Lung (tissue), 12 donors: ENCODE results near the gene MYH7. TPM values are rescaled to one million over a fixed set of nuclear protein-coding genes. Genes with fewer than 3 reads are reported as not detected.
A peak's percentile ranks its signal among the peaks of the same experiment; 100 is the strongest.

Experiments used
- ATAC-seq: fragments of 200-7000 bp; cut with Tn5 transposase; one replicate; pipeline ENCODE4 v1.9.1; 2020; ENCODE audit warnings: moderate number of reproducible peaks; ENCODE audit not compliant: insufficient read depth, low FRiP score
- DNase-seq, 3 donors: peaks; one replicate each; pipeline ENCODE4 v3.0.0-alpha.2; 2013 to 2017
- H3K27ac ChIP-seq, 2 donors: one replicate each; pipeline ENCODE4 v1.5.1; 2013; ENCODE audit warnings: mild to moderate bottlenecking in 2 of 2, moderate library complexity in 2 of 2, control low read depth in 1 of 2, inconsistent platforms in 1 of 2, low read depth in 1 of 2, low read length in 1 of 2
- H3K27me3 ChIP-seq, 3 donors: one replicate each; pipeline ENCODE4 v1.5.1; 2013; ENCODE audit warnings: low read length in 2 of 3; ENCODE audit not compliant: control insufficient read depth in 3 of 3, insufficient read depth in 3 of 3
- H3K36me3 ChIP-seq, 4 donors: one replicate each; pipeline ENCODE4 v1.5.1; 2013; ENCODE audit warnings: low read length in 4 of 4, mild to moderate bottlenecking in 1 of 4, moderate library complexity in 1 of 4; ENCODE audit not compliant: control insufficient read depth in 4 of 4, insufficient read depth in 4 of 4
- H3K4me1 ChIP-seq, 5 donors: one replicate each; pipeline ENCODE4 v1.5.1; 2013; ENCODE audit warnings: low read length in 5 of 5, mild to moderate bottlenecking in 2 of 5, moderate library complexity in 1 of 5; ENCODE audit not compliant: control insufficient read depth in 5 of 5, insufficient read depth in 5 of 5
- H3K4me3 ChIP-seq: one replicate; pipeline ENCODE4 v1.5.1; 2013; ENCODE audit warnings: mild to moderate bottlenecking, control low read depth, moderate library complexity
- H3K9ac ChIP-seq, 2 donors: one replicate each; pipeline ENCODE4 v1.5.1; 2013; ENCODE audit warnings: low read length in 2 of 2, control low read depth in 1 of 2; ENCODE audit not compliant: insufficient read depth in 1 of 2
- H3K9me3 ChIP-seq, 4 donors: one replicate each; pipeline ENCODE4 v1.5.1; 2013; ENCODE audit warnings: low read length in 3 of 4, mild to moderate bottlenecking in 1 of 4, moderate library complexity in 1 of 4; ENCODE audit not compliant: control insufficient read depth in 4 of 4, insufficient read depth in 3 of 4
- CTCF ChIP-seq: IDR thresholded peaks from 2 replicates; pipeline ENCODE4 v1.5.1; 2012; ENCODE audit warnings: mild to moderate bottlenecking; ENCODE audit errors: control extremely low read depth, extremely low read depth
- WGBS, 2 donors: extraction: QIAGEN DNeasy Blood & Tissue Kit; methylation state at CpG; one replicate each; pipeline ENCODE4 v1.1.7; 2013; 5-methylcytosine and 5-hydroxymethylcytosine counted together
- polyA plus RNA-seq, 2 donors: library from polyadenylated mRNA; stranded (reverse); fragments of 200-250 nt; gene quantifications; one replicate each; pipeline ENCODE4 v1.2.1, GENCODE V29; 2013
- total RNA-seq, 2 donors: library from RNA; depleted of rRNA in 1 of 2; stranded (reverse); fragments of >200 nt in 1 of 2; gene quantifications; one replicate each; pipeline ENCODE4 v1.2.1, GENCODE V29; 2014 to 2021
- donor health status: control.
- donor health status: control.
- donor health status: Bipolar disorder and iron deficiency.
- donor health status: healthy.
- donor health status: DM: yes; HTN: yes; CAD: no.

Gene MYH7
- total and polyA plus RNA-seq, 4 donors: 0.02 to 0.19 (median 0.09) TPM; not detected in 1

- no peak for DNase-seq
- no peak for ATAC-seq
- Histone ChIP-seq H3K27me3 (no peaks in the 10 kb centered on the region), H3K4me1 (no peaks in the 10 kb centered on the region), H3K36me3 (no peaks in the 10 kb centered on the region), H3K4me3 (no peak overlapping the region), H3K9ac (no peak overlapping the region), H3K9me3 (peaks cover 0 to 3% (median 0%) of the 10 kb centered on the region in 4 donors), H3K27ac (peak overlapping the region in 1 of 2 donors; percentile 92)
- no peak for TF ChIP-seq CTCF
- 46 to 63% methylated on average over 5 of the region's 5 CpGs for WGBS, 2 donors
These were observed 27.2 kb downstream of the MYH7 start for GRCh38 chr14:23408307-23408630.

GRCh38 chr14:23407516-23408306 lies 27.7 kb downstream of the MYH7 start, which contains the start of gene MYH6:
Gene MYH6 (minus strand): TSS chr14:23408273. CDS start chr14:23407223, 1,050 bp downstream.
- Histone ChIP-seq H3K27me3 (peaks cover 0 to 3% (median 0%) of the 10 kb centered on the region in 3 donors), H3K4me1 (no peaks in the 10 kb centered on the region), H3K9ac (no peak within 1 kb of the TSS), H3K9me3 (peaks cover 0 to 3% (median 0%) of the 10 kb centered on the region in 4 donors), H3K27ac (peak within 1 kb of the TSS in 1 of 2 donors; percentile 92), H3K4me3 (no peak within 1 kb of the TSS), H3K36me3 (no peaks in the 10 kb centered on the region)
- WGBS, 2 donors: 78 to 87% methylated on average over 15 of the region's 15 CpGs
- ATAC-seq (no peak), DNase-seq (no peak)
- TF ChIP-seq CTCF: no peak

- no peak overlapping the region for H3K4me3 ChIP-seq
- DNase-seq (no peak), ATAC-seq (no peak)
- H3K4me1 ChIP-seq: no peaks in the 10 kb centered on the region
- no peak for TF ChIP-seq CTCF
- WGBS, 2 donors: 86 to 95% methylated on average over 15 of the region's 15 CpGs
- H3K9ac ChIP-seq: no peak overlapping the region
- H3K9me3 ChIP-seq: peaks cover 0 to 5% (median 0%) of the 10 kb centered on the region in 4 donors
- peak overlapping the region in 1 of 2 donors; percentile 91 for H3K27ac ChIP-seq
- peaks cover 0 to 5% (median 0%) of the 10 kb centered on the region in 3 donors for H3K27me3 ChIP-seq
- H3K36me3 ChIP-seq: no peaks in the 10 kb centered on the region
These were observed 28.6 kb downstream of the MYH7 start for GRCh38 chr14:23406725-23407355.
